NCI-H146 (cell line): ENCODE measurements around the gene TOM1L1.

ENCODE experiments used
- DNase-seq: peaks from one replicate; lab custom pipeline; 2025; lab: John Stamatoyannopoulos, UW

The TOM1L1 gene

GRCh38 chr17:54948380-54948779, 47.7 kb downstream of the TOM1L1 start:
- DNase-seq: no peak

GRCh38 chr17:54950116-54950515, 49.5 kb downstream of the TOM1L1 start:
- no peak for DNase-seq

- DNase-seq: no peak
These were observed 50.6 kb downstream of the TOM1L1 start for GRCh38 chr17:54951286-54951685.

GRCh38 chr17:54956791-54957190, 56.1 kb downstream of the TOM1L1 start:
- DNase-seq: no peak

- peak; percentile 42 for DNase-seq
These were observed 67.1 kb downstream of the TOM1L1 start for GRCh38 chr17:54967621-54968261.

- DNase-seq: peak; percentile 94
These were observed 67.8 kb downstream of the TOM1L1 start, which contains the start of the genes COX11 and STXBP4 for GRCh38 chr17:54968262-54968987. COX11 (minus strand) TSS chr17:54968654; CDS start chr17:54968646, 8 bp downstream. STXBP4 (plus strand) TSS chr17:54968765; CDS start chr17:54986220, 17,455 bp downstream.

- peak; percentile 48 for DNase-seq
These were observed 68.3 kb downstream of the TOM1L1 start for GRCh38 chr17:54968988-54969332.

- no peak for DNase-seq
These were observed 69.3 kb downstream of the TOM1L1 start for GRCh38 chr17:54969658-54970572.

GRCh38 chr17:54971147-54971546, 70.5 kb downstream of the TOM1L1 start:
- DNase-seq: no peak

GRCh38 chr17:54971901-54972300, 71.2 kb downstream of the TOM1L1 start:
- no peak for DNase-seq

GRCh38 chr17:54972406-54973138, 71.9 kb downstream of the TOM1L1 start:
- no peak for DNase-seq

GRCh38 chr17:54974759-54975158, 74.1 kb downstream of the TOM1L1 start:
- no peak for DNase-seq

- no peak for DNase-seq
These were observed 75.7 kb downstream of the TOM1L1 start for GRCh38 chr17:54976316-54976715.

- DNase-seq: no peak
These were observed 77.1 kb downstream of the TOM1L1 start for GRCh38 chr17:54977744-54978143.

- DNase-seq: no peak
These were observed 79.0 kb downstream of the TOM1L1 start for GRCh38 chr17:54979657-54980056.

- no peak for DNase-seq
These were observed 79.7 kb downstream of the TOM1L1 start for GRCh38 chr17:54980375-54980774.

- no peak for DNase-seq
These were observed 81.7 kb downstream of the TOM1L1 start for GRCh38 chr17:54982399-54982798.

GRCh38 chr17:54983260-54983659, 82.6 kb downstream of the TOM1L1 start:
- DNase-seq: no peak

- DNase-seq: no peak
These were observed 84.8 kb downstream of the TOM1L1 start for GRCh38 chr17:54985476-54985875.

- no peak for DNase-seq
These were observed 89.5 kb downstream of the TOM1L1 start for GRCh38 chr17:54990118-54990517.

GRCh38 chr17:54991567-54991966, 90.9 kb downstream of the TOM1L1 start:
- DNase-seq: no peak
